ENCODE measurements around the gene RAB30.

Gene RAB30

GRCh38 chr11:83021780-83022125 is 49.9 kb downstream of the RAB30 start:
- Histone ChIP-seq H3F3A (ENCODE audit: control insufficient read depth, insufficient read depth) (no peaks in the 10 kb centered on the region), H3K4me2 (ENCODE audit: low read length) (no peak overlapping the region), H3K9me2 (replicated peaks; ENCODE audit: control insufficient read depth, low read length) (no peaks in the 10 kb centered on the region), H3K27ac (ENCODE audit: low read depth, low read length) (no peak overlapping the region), H3K9me3 (ENCODE audit: control insufficient read depth, insufficient read depth, low read length) (peaks cover 4% of the 10 kb centered on the region; the same call in 1 of the 2 replicates), H3K4me1 (ENCODE audit: control insufficient read depth, low read length) (peaks cover 72% of the 10 kb centered on the region), H3K27me3 (ENCODE audit: control insufficient read depth, low read length) (no peaks in the 10 kb centered on the region), H4K20me1 (ENCODE audit: control insufficient read depth, insufficient read depth, low read depth, low read length) (peaks cover 18% of the 10 kb centered on the region), H3K4me3 (ENCODE audit: low read length) (no peak overlapping the region), H3K79me2 (ENCODE audit: control insufficient read depth, low read length) (peaks cover 97% of the 10 kb centered on the region), H3K36me3 (ENCODE audit: control insufficient read depth, low read length) (peaks cover 49% of the 10 kb centered on the region)
- TF ChIP-seq CTCF (IDR thresholded peaks at IDR 0.05; ENCODE audit: low read depth, low read length, poor library complexity, severe bottlenecking) (no peak), EZH2phosphoT487 (IDR thresholded peaks at IDR 0.05; ENCODE audit: borderline replicate concordance, low read length) (no peak)

- H3K27me3 ChIP-seq (ENCODE audit: control insufficient read depth, low read length), result no peaks in the 10 kb centered on the region
- H3K36me3 ChIP-seq (ENCODE audit: control insufficient read depth, low read length), result peaks cover 43% of the 10 kb centered on the region
- TF ChIP-seq CTCF (IDR thresholded peaks at IDR 0.05; ENCODE audit: low read depth, low read length, poor library complexity, severe bottlenecking) (no peak), EZH2phosphoT487 (IDR thresholded peaks at IDR 0.05; ENCODE audit: borderline replicate concordance, low read length) (no peak)
- H3K9me3 ChIP-seq (ENCODE audit: control insufficient read depth, insufficient read depth, low read length), result peaks cover 4% of the 10 kb centered on the region; the same call in 1 of the 2 replicates
- H3K79me2 ChIP-seq (ENCODE audit: control insufficient read depth, low read length), result peaks cover 97% of the 10 kb centered on the region
- H4K20me1 ChIP-seq (ENCODE audit: control insufficient read depth, insufficient read depth, low read depth, low read length), result peaks cover 18% of the 10 kb centered on the region
- no peak overlapping the region for H3K4me2 ChIP-seq (ENCODE audit: low read length)
- peaks cover 70% of the 10 kb centered on the region for H3K4me1 ChIP-seq (ENCODE audit: control insufficient read depth, low read length)
- H3F3A ChIP-seq (ENCODE audit: control insufficient read depth, insufficient read depth), result no peaks in the 10 kb centered on the region
- H3K9me2 ChIP-seq (replicated peaks; ENCODE audit: control insufficient read depth, low read length), result no peaks in the 10 kb centered on the region
- no peak overlapping the region for H3K27ac ChIP-seq (ENCODE audit: low read depth, low read length)
- no peak overlapping the region for H3K4me3 ChIP-seq (ENCODE audit: low read length)
Measured at GRCh38 chr11:83020942-83021779, 50.5 kb downstream of the RAB30 start.

GRCh38 chr11:83019888-83020579 is 51.7 kb downstream of the RAB30 start:
- peaks cover 4% of the 10 kb centered on the region; the same call in 1 of the 2 replicates for H3K9me3 ChIP-seq (ENCODE audit: control insufficient read depth, insufficient read depth, low read length)
- no peaks in the 10 kb centered on the region for H3K27me3 ChIP-seq (ENCODE audit: control insufficient read depth, low read length)
- H3K36me3 ChIP-seq (ENCODE audit: control insufficient read depth, low read length), result peaks cover 46% of the 10 kb centered on the region
- no peak overlapping the region for H3K4me2 ChIP-seq (ENCODE audit: low read length)
- no peak for TF ChIP-seq CTCF (IDR thresholded peaks at IDR 0.05; ENCODE audit: low read depth, low read length, poor library complexity, severe bottlenecking)
- TF ChIP-seq EZH2phosphoT487 (IDR thresholded peaks at IDR 0.05; ENCODE audit: borderline replicate concordance, low read length), result no peak
- H3K4me3 ChIP-seq (ENCODE audit: low read length), result no peak overlapping the region
- no peaks in the 10 kb centered on the region for H3F3A ChIP-seq (ENCODE audit: control insufficient read depth, insufficient read depth)
- peaks cover 69% of the 10 kb centered on the region for H3K4me1 ChIP-seq (ENCODE audit: control insufficient read depth, low read length)
- H3K79me2 ChIP-seq (ENCODE audit: control insufficient read depth, low read length), result peaks cover 97% of the 10 kb centered on the region
- H4K20me1 ChIP-seq (ENCODE audit: control insufficient read depth, insufficient read depth, low read depth, low read length), result peaks cover 18% of the 10 kb centered on the region
- no peaks in the 10 kb centered on the region for H3K9me2 ChIP-seq (replicated peaks; ENCODE audit: control insufficient read depth, low read length)
- H3K27ac ChIP-seq (ENCODE audit: low read depth, low read length), result no peak overlapping the region

All from DOHH2 (cell line).